PC-3 (cell line): ENCODE data around the gene BRPF1. TPM values are rescaled to one million over a fixed set of nuclear protein-coding genes. Genes with fewer than 3 reads are reported as not detected.

Experiments used
- ATAC-seq: fragments of 200-7000 bp; cut with Tn5 transposase; 2 replicates; pipeline ENCODE4 v1.9.1; 2020; ENCODE audit warnings: mild to moderate bottlenecking, moderate library complexity
- BruUV-seq: library from RNA; stranded (reverse); fragments of 400-500 nt; replicated peaks from 2 replicates; lab custom pipeline; 2021; lab: Mats Ljungman, UMichigan
- CTCF ChIA-PET: fragments of 300-600 bp; sonication (Branson Sonifier 250); formaldehyde crosslinking; loops from one replicate; lab custom pipeline; 2022; ENCODE audit warnings: antibody characterized with exemption; lab: Charles Lee
- POLR2A ChIA-PET: fragments of 300-600 bp; sonication (Branson Sonifier 250); formaldehyde crosslinking; loops from one replicate; lab custom pipeline; 2022; ENCODE audit warnings: antibody characterized with exemption; ENCODE audit not compliant: unreplicated experiment; lab: Charles Lee
- DNase-seq: peaks from one replicate; pipeline ENCODE4 v3.0.0-alpha.2; 2015
- H2AFZ ChIP-seq: fragments of 300-600 bp; sonication (generic); 2 replicates; pipeline ENCODE4 v1.6.0; 2016; ENCODE audit warnings: antibody characterized with exemption, low read length
- H3F3A ChIP-seq: fragments of 300-600 bp; sonication (generic); one replicate; pipeline ENCODE4 v1.6.0; 2017; ENCODE audit warnings: antibody characterized with exemption, low read length, control low read depth, mild to moderate bottlenecking; ENCODE audit not compliant: unreplicated experiment
- H3K27ac ChIP-seq: fragments of 300-600 bp; sonication (generic); 2 replicates; pipeline ENCODE4 v1.5.1; 2016; ENCODE audit warnings: mild to moderate bottlenecking, low read length
- H3K27me3 ChIP-seq: fragments of 300-600 bp; sonication (generic); 2 replicates; pipeline ENCODE4 v1.6.1; 2016; ENCODE audit warnings: low read length, mixed read lengths
- H3K36me3 ChIP-seq: fragments of 300-600 bp; sonication (generic); 2 replicates; pipeline ENCODE4 v1.6.1; 2016; ENCODE audit warnings: low read depth, mixed run types, low read length, mixed read lengths
- H3K4me1 ChIP-seq: fragments of 300-600 bp; sonication (generic); 2 replicates; pipeline ENCODE4 v1.5.1; 2016; ENCODE audit warnings: low read length; ENCODE audit not compliant: insufficient read depth
- H3K4me2 ChIP-seq: fragments of 300-600 bp; sonication (generic); 2 replicates; pipeline ENCODE4 v1.6.0; 2016; ENCODE audit warnings: low read length
- H3K4me3 ChIP-seq: fragments of 300-600 bp; sonication (generic); 2 replicates; pipeline ENCODE4 v1.5.1; 2016; ENCODE audit warnings: mild to moderate bottlenecking, low read length, mixed read lengths
- H3K79me2 ChIP-seq: fragments of 300-600 bp; sonication (generic); 2 replicates; pipeline ENCODE4 v1.6.1; 2017; ENCODE audit warnings: low read length, mixed read lengths
- H3K9ac ChIP-seq: fragments of 300-600 bp; sonication (generic); 2 replicates; pipeline ENCODE4 v1.6.0; 2016; ENCODE audit warnings: mild to moderate bottlenecking, low read length
- H3K9me2 ChIP-seq: fragments of 300-600 bp; sonication (generic); replicated peaks from 2 replicates; pipeline ENCODE4 v1.6.1; 2016; ENCODE audit warnings: mixed run types, low read length, mixed read lengths
- H3K9me3 ChIP-seq: fragments of 300-600 bp; sonication (generic); 2 replicates; pipeline ENCODE4 v1.6.1; 2016; ENCODE audit warnings: low read length, mixed read lengths
- H4K20me1 ChIP-seq: fragments of 300-600 bp; sonication (generic); 2 replicates; pipeline ENCODE4 v1.6.1; 2016; ENCODE audit warnings: low read length, mixed read lengths
- CTCF ChIP-seq: fragments of 300-600 bp; sonication (generic); conservative IDR thresholded peaks from 2 replicates; pipeline ENCODE4 v1.5.1; 2017; ENCODE audit warnings: antibody characterized with exemption, low read depth, mild to moderate bottlenecking, low read length
- EZH2 ChIP-seq: fragments of 300-600 bp; sonication (generic); IDR thresholded peaks from one replicate; pipeline ENCODE4 v1.6.1; 2017; ENCODE audit warnings: antibody characterized with exemption, mild to moderate bottlenecking, low read length; ENCODE audit not compliant: unreplicated experiment
- EZH2phosphoT487 ChIP-seq: fragments of 300-600 bp; sonication (generic); IDR thresholded peaks from 2 replicates; pipeline ENCODE4 v1.6.1; 2018; ENCODE audit warnings: mild to moderate bottlenecking, antibody characterized with exemption, low read length, borderline replicate concordance
- intact Hi-C: fragments of 100-400 bp; cut with micrococcal nuclease; formaldehyde crosslinking; loops from 2 replicates; pipeline ENCODE4 v1.9.0; 2023
- total RNA-seq: library from RNA; depleted of rRNA; stranded (reverse); fragments of >200 nt; gene quantifications from 2 replicates; pipeline ENCODE4 v1.2.3, GENCODE V29; 2014

The BRPF1 gene
- total RNA-seq, 1 experiment from 2014 or later: 27.0 TPM

DNA sequence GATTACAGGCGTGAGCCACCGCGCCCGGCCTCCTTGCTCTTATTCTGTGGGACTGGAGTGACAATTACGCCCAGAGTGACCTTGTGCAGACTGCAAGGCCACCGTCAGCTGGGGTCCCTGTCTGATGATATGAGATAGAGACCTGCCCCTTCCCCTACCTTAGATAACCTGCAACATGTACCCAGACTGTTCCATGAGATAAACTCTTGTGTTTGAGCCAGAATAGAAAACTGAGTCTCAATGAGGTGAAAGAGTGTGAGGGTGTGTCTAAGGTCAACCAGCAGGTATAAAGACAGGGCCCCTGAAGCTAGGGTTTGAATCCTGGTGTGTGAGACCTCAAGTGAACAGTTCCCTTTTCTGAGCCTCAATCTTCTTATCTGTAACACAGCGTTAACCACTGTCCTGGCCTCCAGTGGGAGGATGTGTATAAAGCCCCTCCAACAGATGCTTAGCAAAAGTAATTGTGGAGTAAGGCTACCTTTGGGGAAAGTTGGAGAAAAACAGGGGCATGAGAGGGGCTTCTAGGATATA lies 54.7 kb downstream of the BRPF1 start:
- Histone ChIP-seq H3K4me2 (no peak overlapping the region), H3K9me2 (no peaks in the 10 kb centered on the region), H3K9ac (no peak overlapping the region), H3K27me3 (no peaks in the 10 kb centered on the region), H3F3A (no peaks in the 10 kb centered on the region), H3K4me1 (no peaks in the 10 kb centered on the region), H4K20me1 (no peaks in the 10 kb centered on the region), H3K4me3 (no peak overlapping the region), H3K27ac (no peak overlapping the region), H3K79me2 (no peaks in the 10 kb centered on the region), H3K36me3 (peaks cover 10% of the 10 kb centered on the region; the same call in 1 of the 2 replicates), H2AFZ (no peak overlapping the region), H3K9me3 (no peaks in the 10 kb centered on the region)
- intact Hi-C loops: no loop called here
- ATAC-seq: no peak
- CTCF ChIA-PET: no interaction called here
- no peak for TF ChIP-seq EZH2phosphoT487
- no peak for DNase-seq
- BruUV-seq: no TSS peak
- POLR2A ChIA-PET: no interaction called here

GRCh38 chr3:9786825-9787669 lies 55.5 kb downstream of the BRPF1 start:
- H3K79me2 ChIP-seq: no peaks in the 10 kb centered on the region
- no peaks in the 10 kb centered on the region for H3K9me3 ChIP-seq
- no peak for ATAC-seq
- no peak overlapping the region for H3K4me3 ChIP-seq
- H4K20me1 ChIP-seq: no peaks in the 10 kb centered on the region
- no peak overlapping the region for H3K4me2 ChIP-seq
- CTCF ChIA-PET: no interaction called here
- intact Hi-C loops: no loop called here
- H3K27me3 ChIP-seq: no peaks in the 10 kb centered on the region
- DNase-seq: no peak
- peaks cover 4% of the 10 kb centered on the region; the same call in 1 of the 2 replicates for H3K4me1 ChIP-seq
- peak; percentile 67 for TF ChIP-seq CTCF
- no peak for TF ChIP-seq EZH2phosphoT487
- POLR2A ChIA-PET: no interaction called here
- H3K27ac ChIP-seq: no peak overlapping the region
- H3K36me3 ChIP-seq: peaks cover 10% of the 10 kb centered on the region; the same call in 1 of the 2 replicates
- no peaks in the 10 kb centered on the region for H3K9me2 ChIP-seq
- no peak overlapping the region for H3K9ac ChIP-seq
- no peak overlapping the region for H2AFZ ChIP-seq
- no TSS peak for BruUV-seq
- H3F3A ChIP-seq: no peaks in the 10 kb centered on the region

DNA sequence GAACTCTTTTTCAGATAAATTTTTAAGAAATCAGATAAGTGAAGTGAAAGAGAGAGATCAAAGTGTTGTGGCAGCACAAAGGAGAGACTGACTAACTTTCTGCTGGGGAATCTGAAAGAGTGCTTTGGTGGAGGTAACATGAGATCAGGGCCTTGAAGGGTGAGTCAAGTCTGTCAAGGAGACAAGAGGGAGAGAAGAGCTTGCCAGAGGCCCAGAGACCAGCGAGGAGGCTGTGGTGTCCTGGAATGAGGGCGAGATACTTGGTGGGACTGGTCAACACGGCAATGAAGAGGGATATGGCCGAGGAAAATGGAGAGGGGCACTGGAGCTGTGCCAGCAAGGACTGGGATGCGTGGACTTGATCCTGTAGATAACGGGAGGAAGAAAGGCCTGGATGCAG lies 56.2 kb downstream of the BRPF1 start:
- POLR2A ChIA-PET: no interaction called here
- DNase-seq: no peak
- no peak overlapping the region for H3K9ac ChIP-seq
- ATAC-seq: no peak
- no peaks in the 10 kb centered on the region for H3K79me2 ChIP-seq
- no peaks in the 10 kb centered on the region for H3K27me3 ChIP-seq
- H3F3A ChIP-seq: no peaks in the 10 kb centered on the region
- CTCF ChIA-PET: no interaction called here
- H3K27ac ChIP-seq: no peak overlapping the region
- no peak overlapping the region for H2AFZ ChIP-seq
- no peak overlapping the region for H3K4me3 ChIP-seq
- TF ChIP-seq EZH2phosphoT487 (no peak), EZH2 (no peak), CTCF (no peak)
- H3K9me3 ChIP-seq: no peaks in the 10 kb centered on the region
- peaks cover 10% of the 10 kb centered on the region; the same call in 1 of the 2 replicates for H3K36me3 ChIP-seq
- H4K20me1 ChIP-seq: no peaks in the 10 kb centered on the region
- BruUV-seq: no TSS peak
- no peak overlapping the region for H3K4me2 ChIP-seq
- intact Hi-C loops: no loop called here
- H3K9me2 ChIP-seq: no peaks in the 10 kb centered on the region
- peaks cover 4% of the 10 kb centered on the region; the same call in 1 of the 2 replicates for H3K4me1 ChIP-seq
